Choroid plexus epithelial cell (primary cell): ENCODE results near the gene CCDC97.
A peak's percentile ranks its signal among the peaks of the same experiment; 100 is the strongest.

Source experiments
- DNase-seq: peaks from one replicate; pipeline ENCODE4 v3.0.0-alpha.2; 2010; ENCODE audit warnings: low read depth
- H3K4me3 ChIP-seq: 2 replicates; pipeline ENCODE4 v1.5.1; 2011; ENCODE audit warnings: low read depth, mild to moderate bottlenecking, control low read depth, low read length, moderate library complexity
- TF ChIP-seq, protein P1 (sequence below): conservative IDR thresholded peaks from 2 replicates; pipeline ENCODE4 v1.5.1; 2011; ENCODE audit warnings: low read depth, mild to moderate bottlenecking, control low read depth, inconsistent platforms, low read length, moderate library complexity

Gene CCDC97

DNA sequence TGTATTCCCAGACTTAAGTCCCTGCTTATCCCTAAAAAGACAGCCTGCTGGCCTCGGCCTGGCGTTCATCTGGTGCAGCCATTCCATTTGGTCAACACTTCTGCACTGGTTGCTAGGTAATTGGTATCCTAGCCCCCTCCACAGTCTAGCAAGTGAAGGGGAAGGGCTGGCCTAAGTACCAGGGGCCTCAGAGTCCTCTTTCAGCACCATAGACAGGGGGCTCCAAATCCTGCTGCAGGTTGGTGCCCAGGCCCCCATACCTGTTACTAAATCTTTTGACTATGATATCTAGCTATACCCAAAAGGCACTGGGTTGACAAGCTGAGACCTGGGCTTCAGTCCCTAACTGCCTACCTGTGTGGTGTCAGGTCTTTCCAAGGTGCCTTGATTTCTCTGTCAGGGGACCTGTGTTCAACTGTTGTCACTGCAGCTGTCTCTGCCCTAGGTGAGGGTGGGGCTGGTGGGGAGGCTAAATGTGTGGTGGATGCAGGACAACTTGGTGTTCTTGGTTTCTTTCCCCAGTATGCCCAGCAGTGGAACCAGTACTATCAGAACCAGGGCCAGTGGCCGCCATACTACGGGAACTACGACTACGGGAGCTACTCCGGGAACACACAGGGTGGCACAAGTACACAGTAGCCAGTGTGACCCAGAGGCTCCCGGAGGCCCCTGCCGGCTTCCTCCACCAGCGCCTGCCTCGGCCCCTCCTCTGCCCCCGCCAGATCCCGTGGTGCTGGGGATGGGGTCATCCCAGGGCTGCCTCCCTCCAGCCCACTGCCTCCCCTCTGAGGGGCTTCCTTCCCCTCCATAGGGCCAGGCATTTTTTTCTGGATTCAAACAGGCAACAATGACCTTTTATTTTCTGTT, 3.8 kb upstream of the CCDC97 start:
- DNase-seq = no peak
- H3K4me3 ChIP-seq = no peak overlapping the region
- TF ChIP-seq, protein P1, sequence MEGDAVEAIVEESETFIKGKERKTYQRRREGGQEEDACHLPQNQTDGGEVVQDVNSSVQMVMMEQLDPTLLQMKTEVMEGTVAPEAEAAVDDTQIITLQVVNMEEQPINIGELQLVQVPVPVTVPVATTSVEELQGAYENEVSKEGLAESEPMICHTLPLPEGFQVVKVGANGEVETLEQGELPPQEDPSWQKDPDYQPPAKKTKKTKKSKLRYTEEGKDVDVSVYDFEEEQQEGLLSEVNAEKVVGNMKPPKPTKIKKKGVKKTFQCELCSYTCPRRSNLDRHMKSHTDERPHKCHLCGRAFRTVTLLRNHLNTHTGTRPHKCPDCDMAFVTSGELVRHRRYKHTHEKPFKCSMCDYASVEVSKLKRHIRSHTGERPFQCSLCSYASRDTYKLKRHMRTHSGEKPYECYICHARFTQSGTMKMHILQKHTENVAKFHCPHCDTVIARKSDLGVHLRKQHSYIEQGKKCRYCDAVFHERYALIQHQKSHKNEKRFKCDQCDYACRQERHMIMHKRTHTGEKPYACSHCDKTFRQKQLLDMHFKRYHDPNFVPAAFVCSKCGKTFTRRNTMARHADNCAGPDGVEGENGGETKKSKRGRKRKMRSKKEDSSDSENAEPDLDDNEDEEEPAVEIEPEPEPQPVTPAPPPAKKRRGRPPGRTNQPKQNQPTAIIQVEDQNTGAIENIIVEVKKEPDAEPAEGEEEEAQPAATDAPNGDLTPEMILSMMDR = no peak

DNA sequence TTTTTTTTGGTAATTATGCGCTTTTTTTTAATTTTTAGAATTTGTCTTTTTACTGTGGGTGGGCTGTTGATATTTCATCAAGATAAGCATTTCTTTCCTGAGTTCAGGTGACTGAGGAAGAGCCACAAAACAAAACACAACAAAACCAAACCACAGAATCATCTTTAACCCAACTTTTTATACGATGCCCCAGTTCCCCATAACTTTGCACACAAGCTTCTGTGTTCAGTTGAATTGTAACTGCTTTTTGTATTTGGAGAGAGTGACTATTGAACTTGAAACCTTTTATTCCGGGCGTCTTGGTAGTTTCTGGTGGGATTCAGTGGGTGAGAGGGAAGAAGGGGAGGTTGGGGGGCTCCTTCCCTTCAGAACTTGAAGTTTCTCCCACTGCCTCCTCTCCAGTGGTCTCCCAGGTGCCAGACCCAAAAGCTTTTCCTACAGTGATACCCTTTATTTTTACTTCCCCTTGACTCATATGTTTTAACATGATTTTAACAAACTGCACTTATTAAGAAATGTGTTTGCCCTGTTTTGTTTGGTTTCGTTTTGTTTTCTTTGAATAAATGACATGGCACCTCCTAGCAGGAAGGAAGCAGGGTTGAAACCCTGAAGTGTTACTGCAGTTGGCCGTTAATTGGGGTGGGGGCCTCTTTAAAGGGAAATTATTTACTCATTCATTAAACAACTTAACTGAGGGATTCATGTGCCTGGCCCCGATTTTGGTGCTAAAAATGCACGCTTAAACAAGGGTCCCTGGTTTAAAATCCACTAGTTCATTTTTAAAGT, 2.7 kb upstream of the CCDC97 start:
- no peak overlapping the region for H3K4me3 ChIP-seq
- DNase-seq = no peak
- TF ChIP-seq, protein P1 = no peak

DNA sequence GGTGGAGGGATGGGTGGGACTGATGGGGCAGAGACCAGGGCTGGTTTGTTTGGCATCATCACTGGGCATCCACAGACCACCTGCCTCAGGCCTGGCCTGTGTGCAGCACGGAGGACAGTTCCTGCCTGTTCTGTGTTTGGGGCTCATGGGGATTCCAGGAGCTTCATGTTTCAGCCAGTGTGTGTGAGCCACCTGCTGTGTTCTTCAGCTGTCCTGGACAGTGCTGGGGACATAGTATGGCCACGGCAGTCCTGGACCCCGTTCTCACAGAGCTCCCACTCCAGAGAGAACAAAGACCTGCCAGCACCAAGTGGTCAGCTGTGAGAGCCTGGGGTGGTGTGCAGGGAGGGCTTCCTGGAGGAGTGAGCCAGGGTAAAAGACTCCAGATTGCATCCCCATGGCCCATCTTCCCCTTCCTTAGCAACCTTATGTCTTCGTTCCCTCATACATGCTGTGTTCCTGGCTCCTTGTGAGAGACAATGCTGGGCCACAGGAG, 2.0 kb upstream of the CCDC97 start:
- no peak overlapping the region for H3K4me3 ChIP-seq
- DNase-seq = no peak
- TF ChIP-seq, protein P1 = no peak

DNA sequence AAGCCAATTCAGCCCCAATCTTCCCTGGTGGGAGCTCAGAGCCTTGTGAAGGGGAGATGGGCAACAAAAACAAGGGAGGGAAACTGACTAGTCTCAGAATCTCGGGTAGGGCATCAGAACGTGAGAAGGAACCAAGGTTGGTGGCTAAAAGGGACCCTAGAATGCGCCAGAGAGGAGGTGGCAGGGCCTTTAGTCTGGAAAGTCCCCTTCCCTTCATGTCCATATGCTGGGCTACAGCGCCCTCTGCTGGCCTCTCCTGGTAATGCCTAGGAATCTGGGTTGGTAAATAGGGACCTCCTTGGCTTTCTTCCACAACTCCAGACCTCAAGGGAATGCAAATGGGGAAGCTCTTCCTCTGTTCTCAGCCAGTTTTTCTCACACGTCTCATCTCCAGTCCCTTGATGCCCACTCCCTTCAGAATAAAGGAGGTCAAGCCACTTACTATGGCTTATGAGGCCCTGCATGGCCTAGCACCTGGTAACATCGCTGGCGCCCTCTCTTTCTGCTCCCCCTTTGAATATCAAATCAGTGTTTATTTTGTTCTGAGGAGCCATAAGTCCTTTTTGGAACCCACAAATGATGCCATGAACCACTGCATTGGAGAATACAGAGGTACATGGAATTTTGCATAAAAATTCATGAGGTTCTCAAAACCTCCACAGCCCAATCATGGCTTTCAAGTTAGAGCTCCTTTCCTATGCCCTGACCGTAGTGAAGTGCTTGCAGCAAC, 1.4 kb upstream of the CCDC97 start:
- H3K4me3 ChIP-seq = peak overlapping the region; percentile 87
- TF ChIP-seq, protein P1 = peak; percentile 97
- peak; percentile 93 for DNase-seq

DNA sequence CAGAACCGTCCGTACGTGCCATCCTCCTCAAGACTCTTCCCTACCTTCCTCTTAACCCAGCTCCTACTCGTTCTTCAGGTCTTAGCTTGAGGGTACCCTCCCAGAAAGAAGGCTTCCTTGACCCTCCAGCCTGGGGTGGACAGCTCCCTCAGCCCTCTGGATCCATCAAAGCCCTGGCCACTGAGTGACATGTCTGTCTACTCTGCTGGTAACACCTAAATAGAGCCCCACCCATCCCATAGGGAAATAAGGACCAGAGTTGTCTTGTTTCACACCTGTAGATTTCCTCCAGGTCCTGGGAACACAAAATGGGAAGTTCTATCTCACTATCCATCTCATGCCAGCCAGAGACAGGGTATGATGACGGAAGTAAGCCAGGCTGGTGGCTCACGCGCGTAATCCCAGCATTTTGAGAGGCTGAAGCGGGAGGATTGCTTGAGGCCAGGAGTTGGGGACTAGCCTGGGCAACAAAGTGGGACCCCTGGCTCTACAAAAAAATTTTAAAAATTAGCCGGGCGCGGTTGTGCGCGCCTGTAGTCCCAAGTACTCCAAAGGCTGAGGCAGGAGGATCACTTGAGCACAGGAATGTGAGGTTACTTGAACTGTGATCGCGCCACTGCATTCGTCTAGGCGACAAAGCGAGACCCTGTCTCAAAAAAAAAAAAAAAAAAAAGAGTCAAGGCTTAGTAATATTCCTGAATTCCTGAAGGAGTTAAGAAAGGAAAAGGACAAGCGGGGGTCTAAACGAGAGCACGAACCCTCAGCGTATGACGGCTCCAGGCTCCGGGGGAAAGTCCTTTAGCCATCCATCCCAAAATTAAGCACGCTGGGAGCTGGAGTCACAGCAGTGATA, 566 bp upstream of the CCDC97 start:
- H3K4me3 ChIP-seq = peak overlapping the region; percentile 87
- no peak for DNase-seq
- TF ChIP-seq, protein P1 = no peak

DNA sequence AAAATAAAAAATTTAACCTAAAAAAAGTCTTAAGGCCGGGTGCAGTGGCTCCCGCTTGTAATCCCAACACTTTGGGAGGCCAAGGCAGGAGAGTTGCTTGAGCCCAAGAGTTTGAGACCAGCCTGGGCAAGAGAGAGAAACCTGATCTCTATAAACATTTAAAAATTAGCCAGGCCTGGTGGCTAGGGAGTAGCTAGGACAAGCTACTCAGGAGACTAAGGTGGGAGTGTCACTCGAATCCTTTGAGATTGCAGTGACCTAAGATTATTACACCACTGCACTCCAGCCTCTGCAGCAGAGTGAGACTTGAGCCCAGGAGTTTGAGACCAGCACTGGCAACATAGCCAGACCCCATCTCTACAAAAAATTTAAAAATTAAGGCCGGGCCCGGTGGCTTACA, 1.1 kb downstream of the CCDC97 start:
- H3K4me3 ChIP-seq = peak overlapping the region; percentile 87
- no peak for DNase-seq
- TF ChIP-seq, protein P1 = no peak
